Germinal center (tissue), 1 donor: ENCODE data around the gene ZNF587.
"Not testable (repeated sequence)": the region's sequence is repeated elsewhere in the genome, so short reads cannot be mapped to it uniquely, and the experiment has no call there.

Experiments
- DNase-seq: peaks from one replicate; pipeline ENCODE4 v3.0.0; 2012; ENCODE audit warnings: mixed read lengths, low spot score

ZNF587 gene

GRCh38 chr19:57887195-57887941, 37.7 kb downstream of the ZNF587 start:
- no peak for DNase-seq

GRCh38 chr19:57888107-57888559, 38.5 kb downstream of the ZNF587 start:
- DNase-seq = no peak

GRCh38 chr19:57888560-57889231, 39.0 kb downstream of the ZNF587 start, which contains the start of gene ZNF814:
ZNF814 (minus strand) TSS chr19:57889037; CDS start chr19:57888802, 235 bp downstream.
- DNase-seq = peak; percentile 64

GRCh38 chr19:57890706-57891105, 41.0 kb downstream of the ZNF587 start:
- DNase-seq = not testable (repeated sequence)

- no peak for DNase-seq
These were observed 50.7 kb downstream of the ZNF587 start for GRCh38 chr19:57900311-57900710.

GRCh38 chr19:57903618-57904184, 54.0 kb downstream of the ZNF587 start:
- no peak for DNase-seq

GRCh38 chr19:57905258-57905657, 55.6 kb downstream of the ZNF587 start:
- DNase-seq = no peak

- no peak for DNase-seq
These were observed 57.7 kb downstream of the ZNF587 start for GRCh38 chr19:57907394-57907793.

- DNase-seq = no peak
These were observed 64.9 kb downstream of the ZNF587 start for GRCh38 chr19:57914531-57914930.
